Stomach (tissue), 4 donors: Measurements from ENCODE around the gene KLK12.

Source experiments
- EP300 ChIP-seq: sonication (generic); formaldehyde crosslinking; IDR thresholded peaks from one replicate; pipeline ENCODE4 v1.6.1; 2017; ENCODE audit warnings: antibody characterized with exemption
- POLR2A ChIP-seq, 4 donors: fragments of 450-650 bp; IDR thresholded peaks; one replicate each; pipeline ENCODE4 v1.6.1; 2016; ENCODE audit warnings: antibody characterized with exemption in 4 of 4, control low read depth in 2 of 4, mild to moderate bottlenecking in 1 of 4, moderate library complexity in 1 of 4
- TF ChIP-seq, protein P1 (sequence below), 7 experiments: fragments of 450-650 bp in 4 of 7; fragments of 200-600 bp in 3 of 7; sonication (generic) in 3 of 7; IDR thresholded peaks; one replicate each; pipeline ENCODE4 v1.5.1; 2016 to 2019; ENCODE audit warnings: antibody characterized with exemption in 7 of 7, control low read depth in 2 of 7, mild to moderate bottlenecking in 1 of 7

DNA sequence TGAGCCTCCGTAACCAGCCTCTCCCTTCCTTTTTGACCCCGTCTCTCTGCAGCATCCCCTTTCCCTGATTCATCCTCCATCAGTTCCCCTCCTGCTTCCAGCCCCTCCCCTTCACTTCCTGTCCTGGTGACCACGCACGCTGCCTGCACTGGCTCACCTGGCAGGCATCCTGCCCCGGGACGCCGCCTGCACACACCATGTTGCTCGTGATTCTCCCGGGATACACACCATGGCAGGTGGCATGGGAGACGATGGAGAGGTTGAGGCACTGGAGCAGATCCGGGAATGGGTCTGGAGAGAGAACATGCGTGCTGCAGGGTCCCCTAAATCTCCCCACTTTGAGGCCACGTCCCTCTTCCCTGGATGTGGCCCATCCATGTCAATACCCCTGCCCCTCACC lies 4.2 kb downstream of the KLK12 start:
- TF ChIP-seq, protein P1, sequence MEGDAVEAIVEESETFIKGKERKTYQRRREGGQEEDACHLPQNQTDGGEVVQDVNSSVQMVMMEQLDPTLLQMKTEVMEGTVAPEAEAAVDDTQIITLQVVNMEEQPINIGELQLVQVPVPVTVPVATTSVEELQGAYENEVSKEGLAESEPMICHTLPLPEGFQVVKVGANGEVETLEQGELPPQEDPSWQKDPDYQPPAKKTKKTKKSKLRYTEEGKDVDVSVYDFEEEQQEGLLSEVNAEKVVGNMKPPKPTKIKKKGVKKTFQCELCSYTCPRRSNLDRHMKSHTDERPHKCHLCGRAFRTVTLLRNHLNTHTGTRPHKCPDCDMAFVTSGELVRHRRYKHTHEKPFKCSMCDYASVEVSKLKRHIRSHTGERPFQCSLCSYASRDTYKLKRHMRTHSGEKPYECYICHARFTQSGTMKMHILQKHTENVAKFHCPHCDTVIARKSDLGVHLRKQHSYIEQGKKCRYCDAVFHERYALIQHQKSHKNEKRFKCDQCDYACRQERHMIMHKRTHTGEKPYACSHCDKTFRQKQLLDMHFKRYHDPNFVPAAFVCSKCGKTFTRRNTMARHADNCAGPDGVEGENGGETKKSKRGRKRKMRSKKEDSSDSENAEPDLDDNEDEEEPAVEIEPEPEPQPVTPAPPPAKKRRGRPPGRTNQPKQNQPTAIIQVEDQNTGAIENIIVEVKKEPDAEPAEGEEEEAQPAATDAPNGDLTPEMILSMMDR (IDR thresholded peaks at IDR 0.05) = no peak
- TF ChIP-seq EP300 (no peak), POLR2A (IDR thresholded peaks at IDR 0.05) (no peak)
